Transverse colon (tissue), 4 donors: ENCODE data around the gene CYTH3. TPM values are rescaled to one million over a fixed set of nuclear protein-coding genes. Genes with fewer than 3 reads are reported as not detected.

ENCODE experiments used
- DNase-seq: peaks from one replicate; pipeline ENCODE4 v3.0.0-alpha.2; 2019
- H3K27ac ChIP-seq, 4 donors: fragments of 200-600 bp; sonication (generic); 2 replicates each; pipeline ENCODE4 v1.5.1; 2016 to 2018; ENCODE audit warnings: inconsistent platforms in 4 of 4
- H3K27me3 ChIP-seq: fragments of 200-600 bp; sonication (generic); 2 replicates; pipeline ENCODE4 v1.5.1; 2017; ENCODE audit warnings: inconsistent platforms
- H3K36me3 ChIP-seq, 4 donors: fragments of 200-600 bp; sonication (generic); 2 replicates each; pipeline ENCODE4 v1.5.1; 2017 to 2019; ENCODE audit warnings: inconsistent platforms in 4 of 4
- H3K4me1 ChIP-seq, 4 donors: fragments of 200-600 bp; sonication (generic); 2 replicates each; pipeline ENCODE4 v1.5.1; 2017 to 2020; ENCODE audit warnings: inconsistent platforms in 4 of 4
- H3K4me3 ChIP-seq, 4 donors: fragments of 200-600 bp; sonication (generic); 1 replicate in 1 of 4; 2 replicates in 3 of 4; pipeline versions ENCODE4 v1.5.1 to v1.6.1; 2017 to 2019; ENCODE audit warnings: inconsistent platforms in 4 of 4
- H3K9me3 ChIP-seq, 2 donors: fragments of 200-600 bp; sonication (generic); 2 replicates each; pipeline ENCODE4 v1.5.1; 2017 to 2019; ENCODE audit warnings: inconsistent platforms in 2 of 2
- EP300 ChIP-seq: sonication (generic); formaldehyde crosslinking; IDR thresholded peaks from one replicate; pipeline ENCODE4 v1.6.1; 2017; ENCODE audit warnings: antibody characterized with exemption, low read depth
- POLR2A ChIP-seq: fragments of 450-650 bp; IDR thresholded peaks from one replicate; pipeline ENCODE4 v1.6.1; 2016; ENCODE audit warnings: antibody characterized with exemption, mild to moderate bottlenecking, moderate library complexity
- POLR2AphosphoS5 ChIP-seq, 3 donors: sonication (generic); formaldehyde crosslinking; IDR thresholded peaks; one replicate each; pipeline ENCODE4 v1.6.1; 2016; ENCODE audit warnings: antibody characterized with exemption in 3 of 3
- WGBS, 2 donors: methylation state at CpG; one replicate each; pipeline ENCODE4 v1.1.5; 2018; ENCODE audit warnings: low coverage in 1 of 2; 5-methylcytosine and 5-hydroxymethylcytosine counted together
- in situ Hi-C, 4 donors: fragments of 200-750 bp; cut with MboI; loops; one replicate each; pipeline versions ENCODE4 v1.15.0 to v1.15.1; 2017; ENCODE audit warnings: low sequenced_read_pairs in 3 of 4, low pct_ligation_motif_present in 1 of 4, low pct_unique_long_range_greater_than_20kb in 1 of 4
- intact Hi-C: fragments of 100-400 bp; cut with DNase I; formaldehyde crosslinking; loops from one replicate; pipeline ENCODE4 v1.15.1; 2023; ENCODE audit warnings: low total_unique reads
- total RNA-seq, 4 donors: library from RNA; depleted of rRNA; stranded (reverse); fragments of >200 nt; gene quantifications; one replicate each; pipeline ENCODE4 v1.1.0, GENCODE V29; 2016
- TF ChIP-seq, protein P1 (sequence below), 5 experiments: fragments of 200-600 bp in 3 of 5; fragments of 450-650 bp in 2 of 5; sonication (generic) in 3 of 5; IDR thresholded peaks; 1 replicate in 2 of 5; 2 replicates in 3 of 5; pipeline ENCODE4 v1.5.1; 2016 to 2017; ENCODE audit warnings: antibody characterized with exemption in 5 of 5, inconsistent platforms in 3 of 5, mild to moderate bottlenecking in 2 of 5, moderate library complexity in 1 of 5

CYTH3 gene
- total RNA-seq, 4 donors from 2014 or later = 15.0 to 25.4 (median 19.4) TPM

GRCh38 chr7:6279341-6279740, 6.9 kb upstream of the CYTH3 start:
- Histone ChIP-seq H3K4me1 (peaks cover 0 to 9% (median 1%) of the 10 kb centered on the region in 4 donors), H3K36me3 (no peaks in the 10 kb centered on the region), H3K4me3 (no peak overlapping the region), H3K9me3 (no peaks in the 10 kb centered on the region), H3K27ac (no peak overlapping the region), H3K27me3 (no peaks in the 10 kb centered on the region)
- 71% methylated on average over 3 of the region's 3 CpGs; no CpG with 5 or more reads in 1 of the 2 donors for WGBS, 2 donors
- no peak for DNase-seq
- in situ Hi-C loops = no loop called here
- intact Hi-C loops = no loop called here
- TF ChIP-seq POLR2AphosphoS5 (IDR thresholded peaks at IDR 0.05) (no peak), POLR2A (no peak), EP300 (no peak)
- TF ChIP-seq, protein P1, sequence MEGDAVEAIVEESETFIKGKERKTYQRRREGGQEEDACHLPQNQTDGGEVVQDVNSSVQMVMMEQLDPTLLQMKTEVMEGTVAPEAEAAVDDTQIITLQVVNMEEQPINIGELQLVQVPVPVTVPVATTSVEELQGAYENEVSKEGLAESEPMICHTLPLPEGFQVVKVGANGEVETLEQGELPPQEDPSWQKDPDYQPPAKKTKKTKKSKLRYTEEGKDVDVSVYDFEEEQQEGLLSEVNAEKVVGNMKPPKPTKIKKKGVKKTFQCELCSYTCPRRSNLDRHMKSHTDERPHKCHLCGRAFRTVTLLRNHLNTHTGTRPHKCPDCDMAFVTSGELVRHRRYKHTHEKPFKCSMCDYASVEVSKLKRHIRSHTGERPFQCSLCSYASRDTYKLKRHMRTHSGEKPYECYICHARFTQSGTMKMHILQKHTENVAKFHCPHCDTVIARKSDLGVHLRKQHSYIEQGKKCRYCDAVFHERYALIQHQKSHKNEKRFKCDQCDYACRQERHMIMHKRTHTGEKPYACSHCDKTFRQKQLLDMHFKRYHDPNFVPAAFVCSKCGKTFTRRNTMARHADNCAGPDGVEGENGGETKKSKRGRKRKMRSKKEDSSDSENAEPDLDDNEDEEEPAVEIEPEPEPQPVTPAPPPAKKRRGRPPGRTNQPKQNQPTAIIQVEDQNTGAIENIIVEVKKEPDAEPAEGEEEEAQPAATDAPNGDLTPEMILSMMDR (IDR thresholded peaks at IDR 0.05) = no peak

GRCh38 chr7:6278749-6279310, 6.4 kb upstream of the CYTH3 start:
- no peak for DNase-seq
- no peak overlapping the region for H3K4me3 ChIP-seq
- H3K36me3 ChIP-seq = no peaks in the 10 kb centered on the region
- H3K9me3 ChIP-seq = no peaks in the 10 kb centered on the region
- in situ Hi-C loops = no loop called here
- TF ChIP-seq EP300 = no peak
- TF ChIP-seq POLR2AphosphoS5 (IDR thresholded peaks at IDR 0.05) = no peak
- no peak for TF ChIP-seq POLR2A
- TF ChIP-seq, protein P1 (IDR thresholded peaks at IDR 0.05) = no peak
- H3K4me1 ChIP-seq = peaks cover 0 to 9% (median 1%) of the 10 kb centered on the region in 4 donors
- H3K27ac ChIP-seq = no peak overlapping the region
- 95 to 100% methylated on average over 2 to 9 of the region's 9 CpGs for WGBS, 2 donors
- H3K27me3 ChIP-seq = no peaks in the 10 kb centered on the region
- intact Hi-C loops = no loop called here

GRCh38 chr7:6277476-6277875, 5.1 kb upstream of the CYTH3 start:
- peaks cover 0 to 12% (median 10%) of the 10 kb centered on the region in 4 donors for H3K4me1 ChIP-seq
- H3K36me3 ChIP-seq = no peaks in the 10 kb centered on the region
- TF ChIP-seq POLR2A (no peak), EP300 (no peak), POLR2AphosphoS5 (IDR thresholded peaks at IDR 0.05) (no peak)
- TF ChIP-seq, protein P1 (IDR thresholded peaks at IDR 0.05) = no peak
- in situ Hi-C loops = no loop called here
- H3K9me3 ChIP-seq = no peaks in the 10 kb centered on the region
- H3K4me3 ChIP-seq = no peak overlapping the region
- DNase-seq = no peak
- 64 to 81% methylated on average over 2 to 4 of the region's 4 CpGs for WGBS, 2 donors
- no peak overlapping the region for H3K27ac ChIP-seq
- intact Hi-C loops = no loop called here
- no peaks in the 10 kb centered on the region for H3K27me3 ChIP-seq

DNA sequence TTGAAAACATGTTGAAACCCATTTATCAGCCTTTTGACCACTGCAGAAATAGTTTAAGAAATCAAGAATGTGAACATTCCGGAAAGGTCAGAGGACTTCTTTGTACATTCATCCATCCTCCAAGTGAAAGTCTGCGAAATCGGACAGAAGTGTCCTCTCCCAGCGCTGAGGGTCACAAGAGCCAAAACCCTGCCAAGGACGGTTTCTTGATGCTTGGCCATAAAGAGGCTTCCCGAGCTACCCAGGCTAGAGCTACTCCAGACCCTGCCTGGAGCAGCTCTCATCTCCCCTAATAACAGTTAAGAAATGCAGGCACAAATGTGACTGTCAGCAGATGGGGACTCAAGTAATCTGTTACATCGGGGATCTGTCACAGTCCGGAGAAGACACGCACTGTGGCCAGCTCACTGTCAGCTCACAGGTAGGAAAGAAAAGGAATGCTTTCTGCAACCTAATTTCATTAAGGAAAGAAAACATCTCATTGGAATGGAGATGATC, 4.5 kb upstream of the CYTH3 start:
- no peaks in the 10 kb centered on the region for H3K36me3 ChIP-seq
- WGBS, 2 donors = 88% methylated on average over 9 of the region's 9 CpGs; no CpG with 5 or more reads in 1 of the 2 donors
- H3K27me3 ChIP-seq = no peaks in the 10 kb centered on the region
- peaks cover 0 to 12% (median 10%) of the 10 kb centered on the region in 4 donors for H3K4me1 ChIP-seq
- no peak overlapping the region for H3K4me3 ChIP-seq
- TF ChIP-seq POLR2AphosphoS5 (IDR thresholded peaks at IDR 0.05) (no peak), POLR2A (no peak), EP300 (no peak)
- TF ChIP-seq, protein P1 (IDR thresholded peaks at IDR 0.05) = no peak
- H3K9me3 ChIP-seq = no peaks in the 10 kb centered on the region
- in situ Hi-C loops = no loop called here
- no peak for DNase-seq
- intact Hi-C loops = no loop called here
- no peak overlapping the region for H3K27ac ChIP-seq
